IMR-90 (cell line): ENCODE data around the gene CLEC4A. TPM values are rescaled to one million over a fixed set of nuclear protein-coding genes. Genes with fewer than 3 reads are reported as not detected.

Experiments used
- ATAC-seq: fragments of 200-7000 bp; cut with Tn5 transposase; 2 replicates; pipeline ENCODE4 v1.9.1; 2020; ENCODE audit warnings: low read depth, mild to moderate bottlenecking, moderate library complexity
- BruUV-seq: library from RNA; stranded (reverse); fragments of 400-500 nt; replicated peaks from 2 replicates; lab custom pipeline; 2021; lab: Mats Ljungman, UMichigan
- CTCF ChIA-PET: fragments of 300-600 bp; formaldehyde crosslinking; extraction: SDS; loops from one replicate; lab custom pipeline; 2021; ENCODE audit warnings: antibody characterized with exemption; lab: Yijun Ruan, JAX
- POLR2A ChIA-PET: fragments of 300-600 bp; sonication (Branson Sonifier 250); formaldehyde crosslinking; loops from one replicate; lab custom pipeline; 2022; ENCODE audit warnings: antibody characterized with exemption; ENCODE audit not compliant: unreplicated experiment; lab: Charles Lee
- DNase-seq: peaks from one replicate; pipeline ENCODE4 v3.0.0; 2013
- H2AFZ ChIP-seq: replicated peaks from 2 replicates; pipeline ENCODE3; 2013; ENCODE audit warnings: low read length, mild to moderate bottlenecking; ENCODE audit not compliant: poor library complexity
- H2AK5ac ChIP-seq: 2 replicates; pipeline ENCODE4 v1.6.1; 2013; ENCODE audit warnings: low read depth, low read length, inconsistent platforms
- H2AK9ac ChIP-seq: replicated peaks from 2 replicates; pipeline ENCODE3; 2013; ENCODE audit warnings: mild to moderate bottlenecking, low read depth, low read length, moderate library complexity; ENCODE audit not compliant: poor library complexity
- H2BK120ac ChIP-seq: 2 replicates; pipeline ENCODE4 v1.6.1; 2013; ENCODE audit warnings: low read depth, low read length, inconsistent platforms
- H2BK15ac ChIP-seq: 3 replicates; pipeline ENCODE4 v1.6.1; 2013; ENCODE audit warnings: low read depth, low read length, inconsistent platforms
- H2BK20ac ChIP-seq: 2 replicates; pipeline ENCODE4 v1.6.1; 2013; ENCODE audit warnings: low read depth, mild to moderate bottlenecking, inconsistent platforms, low read length, moderate library complexity
- H2BK5ac ChIP-seq: 2 replicates; pipeline ENCODE4 v1.6.1; 2013; ENCODE audit warnings: mild to moderate bottlenecking, low read depth, low read length, inconsistent platforms; ENCODE audit not compliant: poor library complexity, severe bottlenecking
- H3K14ac ChIP-seq: replicated peaks from 2 replicates; pipeline ENCODE4 v1.6.1; 2013; ENCODE audit warnings: low read depth, low read length, inconsistent platforms
- H3K18ac ChIP-seq: 2 replicates; pipeline ENCODE4 v1.6.1; 2013; ENCODE audit warnings: low read depth, low read length, control low read depth
- H3K23ac ChIP-seq: 2 replicates; pipeline ENCODE4 v1.6.1; 2013; ENCODE audit warnings: low read depth, low read length, inconsistent platforms
- H3K27ac ChIP-seq: 2 replicates; pipeline ENCODE4 v1.5.1; 2013; ENCODE audit warnings: mild to moderate bottlenecking, control low read depth, low read length; ENCODE audit not compliant: insufficient read depth
- H3K27me3 ChIP-seq: 2 replicates; pipeline ENCODE4 v1.6.1; 2013; ENCODE audit warnings: low read length; ENCODE audit not compliant: control insufficient read depth, insufficient read depth
- H3K36me3 ChIP-seq: 2 replicates; pipeline ENCODE4 v1.6.1; 2013; ENCODE audit warnings: low read length, mixed read lengths; ENCODE audit not compliant: control insufficient read depth, insufficient read depth
- H3K4ac ChIP-seq: 2 replicates; pipeline ENCODE4 v1.6.1; 2013; ENCODE audit warnings: low read depth, low read length, inconsistent platforms
- H3K4me1 ChIP-seq: 2 replicates; pipeline ENCODE4 v1.6.1; 2013; ENCODE audit warnings: low read length, mixed read lengths; ENCODE audit not compliant: control insufficient read depth, insufficient read depth
- H3K4me2 ChIP-seq: 2 replicates; pipeline ENCODE4 v1.6.1; 2013; ENCODE audit warnings: low read depth, mild to moderate bottlenecking, control low read depth, low read length, moderate library complexity
- H3K4me3 ChIP-seq: 2 replicates; pipeline ENCODE4 v1.5.1; 2013; ENCODE audit warnings: low read depth, mild to moderate bottlenecking, control low read depth, low read length, moderate library complexity; ENCODE audit not compliant: insufficient read depth
- H3K56ac ChIP-seq: 2 replicates; pipeline ENCODE4 v1.6.1; 2013; ENCODE audit warnings: low read length, inconsistent platforms; ENCODE audit not compliant: insufficient read depth; ENCODE audit errors: extremely low read depth
- H3K79me1 ChIP-seq, 2 experiments: 2 replicates each; pipeline ENCODE4 v1.6.1; 2013; ENCODE audit warnings: low read length in 2 of 2, inconsistent platforms in 1 of 2, low read depth in 1 of 2
- H3K9ac ChIP-seq: 2 replicates; pipeline ENCODE4 v1.6.1; 2013; ENCODE audit warnings: low read depth, low read length, control low read depth
- H3K9me1 ChIP-seq: 2 replicates; pipeline ENCODE4 v1.6.1; 2013; ENCODE audit warnings: low read length, inconsistent platforms; ENCODE audit not compliant: insufficient read depth
- H3K9me3 ChIP-seq: 2 replicates; pipeline ENCODE4 v1.6.1; 2013; ENCODE audit warnings: low read length; ENCODE audit not compliant: control insufficient read depth, insufficient read depth
- H4K20me1 ChIP-seq: 2 replicates; pipeline ENCODE4 v1.6.1; 2013; ENCODE audit warnings: low read length, inconsistent platforms; ENCODE audit not compliant: insufficient read depth
- H4K5ac ChIP-seq: 2 replicates; pipeline ENCODE4 v1.6.1; 2013; ENCODE audit warnings: mild to moderate bottlenecking, low read depth, low read length, control low read depth
- H4K8ac ChIP-seq, 2 experiments: 2 replicates each; pipeline ENCODE4 v1.6.1; 2013; ENCODE audit warnings: low read depth in 2 of 2, low read length in 2 of 2, control low read depth in 1 of 2, inconsistent platforms in 1 of 2
- H4K91ac ChIP-seq: 2 replicates; pipeline ENCODE4 v1.6.1; 2013; ENCODE audit warnings: low read depth, low read length, inconsistent platforms; ENCODE audit not compliant: insufficient read depth
- BHLHE40 ChIP-seq: fragments of 150-350 bp; IDR thresholded peaks from 2 replicates; pipeline ENCODE4 v1.6.1; 2016; ENCODE audit warnings: mild to moderate bottlenecking, low read depth, low read length
- CEBPB ChIP-seq: IDR thresholded peaks from 2 replicates; pipeline ENCODE4 v1.6.1; 2012; ENCODE audit warnings: low read depth, low read length, improper control_type of control experiment
- CHD1 ChIP-seq: IDR thresholded peaks from 2 replicates; pipeline ENCODE4 v1.6.1; 2012; ENCODE audit warnings: low read depth, low read length, improper control_type of control experiment
- CTCF ChIP-seq: conservative IDR thresholded peaks from 2 replicates; pipeline ENCODE4 v1.5.1; 2012; ENCODE audit warnings: mild to moderate bottlenecking, low read depth, low read length, improper control_type of control experiment
- FOS ChIP-seq: fragments of 150-350 bp; IDR thresholded peaks from 2 replicates; pipeline ENCODE4 v1.6.1; 2016; ENCODE audit warnings: low read depth, low read length
- MAFK ChIP-seq: IDR thresholded peaks from 2 replicates; pipeline ENCODE4 v1.6.1; 2012; ENCODE audit warnings: low read depth, low read length, improper control_type of control experiment
- MAZ ChIP-seq: IDR thresholded peaks from 2 replicates; pipeline ENCODE4 v1.6.1; 2012; ENCODE audit warnings: low read depth, mild to moderate bottlenecking, low read length, improper control_type of control experiment, moderate library complexity, borderline replicate concordance
- MXI1 ChIP-seq: IDR thresholded peaks from 2 replicates; pipeline ENCODE4 v1.6.1; 2012; ENCODE audit warnings: low read depth, mild to moderate bottlenecking, low read length, moderate library complexity, borderline replicate concordance
- NFE2L2 ChIP-seq: fragments of 150-350 bp; IDR thresholded peaks from 2 replicates; pipeline ENCODE4 v1.6.1; 2016; ENCODE audit warnings: low read depth, mild to moderate bottlenecking, low read length
- POLR2A ChIP-seq: IDR thresholded peaks from 2 replicates; pipeline ENCODE4 v1.6.1; 2012; ENCODE audit warnings: mild to moderate bottlenecking, low read depth, low read length
- RAD21 ChIP-seq: IDR thresholded peaks from 2 replicates; pipeline ENCODE4 v1.6.1; 2012; ENCODE audit warnings: low read length, improper control_type of control experiment
- RCOR1 ChIP-seq: IDR thresholded peaks from 2 replicates; pipeline ENCODE4 v1.6.1; 2012; ENCODE audit warnings: mild to moderate bottlenecking, low read length, improper control_type of control experiment; ENCODE audit not compliant: insufficient replicate concordance
- RFX5 ChIP-seq: IDR thresholded peaks from 2 replicates; pipeline ENCODE4 v1.8.0; 2012; ENCODE audit warnings: low read depth, mild to moderate bottlenecking, low read length, moderate library complexity
- SMC3 ChIP-seq: fragments of 150-350 bp; IDR thresholded peaks from 2 replicates; pipeline ENCODE4 v1.6.1; 2016; ENCODE audit warnings: low read depth, mild to moderate bottlenecking, antibody characterized with exemption, low read length, moderate library complexity
- WGBS, 2 experiments: methylation state at CpG; one replicate each; pipeline versions ENCODE4 v1.1.5 to v1.1.7; 2013; ENCODE audit warnings: missing lambda C conversion rate in 2 of 2; ENCODE audit not compliant: insufficient read length in 1 of 2; ENCODE audit errors: extremely low coverage in 2 of 2; 5-methylcytosine and 5-hydroxymethylcytosine counted together
- dilution Hi-C: fragments of 300-500 bp; cut with HindIII; formaldehyde crosslinking; loops from one replicate; pipeline ENCODE4 v1.14.3; 2018; ENCODE audit warnings: low sequenced_read_pairs; ENCODE audit not compliant: unreplicated experiment
- in situ Hi-C: fragments of 300-500 bp; cut with MboI; formaldehyde crosslinking; loops from 3 replicates; pipeline ENCODE4 v1.14.3; 2019; ENCODE audit warnings: low sequenced_read_pairs, inconsistent platforms, mixed read lengths
- intact Hi-C: fragments of 100-400 bp; cut with micrococcal nuclease; formaldehyde crosslinking; loops from 2 replicates; pipeline ENCODE4 v1.10.0; 2022
- polyA plus RNA-seq, 3 experiments: library from polyadenylated mRNA; depleted of rRNA; stranded (reverse); fragments of >200 nt; gene quantifications; 2 replicates each; pipeline ENCODE4 v1.2.3, GENCODE V29; 2012; ENCODE audit warnings: low replicate concordance in 1 of 3
- total RNA-seq: library from RNA; depleted of rRNA; stranded (reverse); fragments of >200 nt; gene quantifications from 2 replicates; pipeline ENCODE4 v1.2.3, GENCODE V29; 2012
- TF ChIP-seq, protein P1 (sequence below): fragments of 150-350 bp; IDR thresholded peaks from 2 replicates; pipeline ENCODE4 v1.6.1; 2016; ENCODE audit warnings: low read depth, mild to moderate bottlenecking, low read length, moderate library complexity, borderline replicate concordance
- TF ChIP-seq, protein P2 (sequence below): fragments of 150-350 bp; IDR thresholded peaks from 2 replicates; pipeline ENCODE4 v1.6.1; 2017; ENCODE audit warnings: mild to moderate bottlenecking, antibody characterized with exemption, low read length, low read depth

The CLEC4A gene
- total and polyA plus RNA-seq, 2 of the 4 experiments (the other 2 are of a cell fraction): 0.29 TPM; not detected in 1

- dilution Hi-C loops (no loop called here), intact Hi-C loops (loop anchor here (5.0 kb wide), 1 partner anchor 214 kb away; no protein-coding TSS in a partner anchor), in situ Hi-C loops (loop anchor here (5.0 kb wide), 1 partner anchor 34 kb away; no protein-coding TSS in a partner anchor)
- Histone ChIP-seq H3K14ac (no peak overlapping the region), H2BK120ac (no peak overlapping the region), H2AK5ac (no peak overlapping the region), H3K36me3 (no peaks in the 10 kb centered on the region), H2AK9ac (no peak overlapping the region), H3K23ac (no peak overlapping the region), H3K4ac (no peak overlapping the region), H3K27me3 (no peaks in the 10 kb centered on the region), H4K8ac (no peak overlapping the region), H2BK20ac (no peak overlapping the region), H4K20me1 (no peaks in the 10 kb centered on the region), H2BK5ac (no peak overlapping the region), H4K91ac (no peak overlapping the region), H3K4me1 (peaks cover 4% of the 10 kb centered on the region), H3K4me3 (no peak overlapping the region), H2BK15ac (no peak overlapping the region), H3K56ac (no peak overlapping the region), H3K79me1 (peaks cover 0 to 3% of the 10 kb centered on the region in 2 experiments; a peak in 2 of 4 replicates), H3K9me1 (no peaks in the 10 kb centered on the region; the same call in 1 of the 2 replicates), H3K9ac (no peak overlapping the region), H3K9me3 (no peaks in the 10 kb centered on the region), H3K18ac (no peak overlapping the region), H3K27ac (no peak overlapping the region), H2AFZ (no peak overlapping the region), H4K5ac (no peak overlapping the region), H3K4me2 (no peak overlapping the region)
- no CpG with 5 or more reads among the region's 4 CpGs for WGBS, 2 experiments
- DNase-seq (no peak), ATAC-seq (no peak)
- no TSS peak for BruUV-seq
- POLR2A ChIA-PET: no interaction called here
- TF ChIP-seq SMC3: no peak
- no peak for TF ChIP-seq NFE2L2
- TF ChIP-seq MXI1: no peak
- TF ChIP-seq BHLHE40: no peak
- TF ChIP-seq RCOR1: no peak
- TF ChIP-seq RFX5: no peak
- no peak for TF ChIP-seq CHD1
- TF ChIP-seq MAFK: no peak
- TF ChIP-seq, protein P1, sequence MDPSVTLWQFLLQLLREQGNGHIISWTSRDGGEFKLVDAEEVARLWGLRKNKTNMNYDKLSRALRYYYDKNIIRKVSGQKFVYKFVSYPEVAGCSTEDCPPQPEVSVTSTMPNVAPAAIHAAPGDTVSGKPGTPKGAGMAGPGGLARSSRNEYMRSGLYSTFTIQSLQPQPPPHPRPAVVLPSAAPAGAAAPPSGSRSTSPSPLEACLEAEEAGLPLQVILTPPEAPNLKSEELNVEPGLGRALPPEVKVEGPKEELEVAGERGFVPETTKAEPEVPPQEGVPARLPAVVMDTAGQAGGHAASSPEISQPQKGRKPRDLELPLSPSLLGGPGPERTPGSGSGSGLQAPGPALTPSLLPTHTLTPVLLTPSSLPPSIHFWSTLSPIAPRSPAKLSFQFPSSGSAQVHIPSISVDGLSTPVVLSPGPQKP: no peak
- TF ChIP-seq CEBPB: no peak
- TF ChIP-seq MAZ: no peak
- no peak for TF ChIP-seq FOS
- TF ChIP-seq, protein P2, sequence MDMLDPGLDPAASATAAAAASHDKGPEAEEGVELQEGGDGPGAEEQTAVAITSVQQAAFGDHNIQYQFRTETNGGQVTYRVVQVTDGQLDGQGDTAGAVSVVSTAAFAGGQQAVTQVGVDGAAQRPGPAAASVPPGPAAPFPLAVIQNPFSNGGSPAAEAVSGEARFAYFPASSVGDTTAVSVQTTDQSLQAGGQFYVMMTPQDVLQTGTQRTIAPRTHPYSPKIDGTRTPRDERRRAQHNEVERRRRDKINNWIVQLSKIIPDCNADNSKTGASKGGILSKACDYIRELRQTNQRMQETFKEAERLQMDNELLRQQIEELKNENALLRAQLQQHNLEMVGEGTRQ: no peak
- no peak for TF ChIP-seq CTCF
- TF ChIP-seq POLR2A: no peak
- no peak for TF ChIP-seq RAD21
- CTCF ChIA-PET: interaction anchor here (1.4 kb wide), 1 partner anchor 31 kb away, joined by 4 read pairs; no protein-coding TSS in a partner anchor
Measured at GRCh38 chr12:8076366-8076765, 47.1 kb upstream of the CLEC4A start.
